Liver (tissue), 3 donors: ENCODE results near the gene PSD4.

Experiments used
- RAD21 ChIP-seq, 2 donors: IDR thresholded peaks; 2 replicates each; pipeline ENCODE4 v1.6.1; 2016; ENCODE audit warnings: antibody characterized with exemption in 2 of 2, mild to moderate bottlenecking in 2 of 2
- TF ChIP-seq, protein P1 (sequence below): fragments of 150-350 bp; IDR thresholded peaks from 2 replicates; pipeline ENCODE4 v1.5.1; 2017; ENCODE audit warnings: improper control_type of control experiment, low read depth, low read length; ENCODE audit not compliant: missing input control
- donor health status: healthy.
- donor health status: healthy.

DNA sequence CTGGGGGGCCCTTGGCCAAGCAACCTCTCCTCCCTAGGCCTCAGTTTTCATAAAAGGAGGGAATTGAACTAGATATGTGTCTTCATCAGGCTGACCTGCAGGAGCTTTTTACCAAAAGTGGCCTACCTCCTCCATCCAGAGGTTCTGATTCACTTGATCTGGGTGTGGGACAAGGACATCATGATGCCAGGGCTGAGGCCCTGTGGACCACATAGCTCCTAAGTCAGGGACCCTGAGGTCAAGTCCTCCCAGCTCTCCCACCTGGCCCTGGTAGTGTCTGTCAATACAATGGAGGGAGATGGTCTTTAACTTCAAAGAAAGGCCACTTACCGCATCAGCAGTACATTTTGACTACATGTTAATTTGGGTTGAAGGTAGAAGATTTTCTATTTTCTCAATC lies 35.9 kb upstream of the PSD4 start:
- TF ChIP-seq, protein P1, sequence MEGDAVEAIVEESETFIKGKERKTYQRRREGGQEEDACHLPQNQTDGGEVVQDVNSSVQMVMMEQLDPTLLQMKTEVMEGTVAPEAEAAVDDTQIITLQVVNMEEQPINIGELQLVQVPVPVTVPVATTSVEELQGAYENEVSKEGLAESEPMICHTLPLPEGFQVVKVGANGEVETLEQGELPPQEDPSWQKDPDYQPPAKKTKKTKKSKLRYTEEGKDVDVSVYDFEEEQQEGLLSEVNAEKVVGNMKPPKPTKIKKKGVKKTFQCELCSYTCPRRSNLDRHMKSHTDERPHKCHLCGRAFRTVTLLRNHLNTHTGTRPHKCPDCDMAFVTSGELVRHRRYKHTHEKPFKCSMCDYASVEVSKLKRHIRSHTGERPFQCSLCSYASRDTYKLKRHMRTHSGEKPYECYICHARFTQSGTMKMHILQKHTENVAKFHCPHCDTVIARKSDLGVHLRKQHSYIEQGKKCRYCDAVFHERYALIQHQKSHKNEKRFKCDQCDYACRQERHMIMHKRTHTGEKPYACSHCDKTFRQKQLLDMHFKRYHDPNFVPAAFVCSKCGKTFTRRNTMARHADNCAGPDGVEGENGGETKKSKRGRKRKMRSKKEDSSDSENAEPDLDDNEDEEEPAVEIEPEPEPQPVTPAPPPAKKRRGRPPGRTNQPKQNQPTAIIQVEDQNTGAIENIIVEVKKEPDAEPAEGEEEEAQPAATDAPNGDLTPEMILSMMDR, result no peak
- no peak for TF ChIP-seq RAD21 (IDR thresholded peaks at IDR 0.05)
